NCI-H82 treated with DMSO at 0.1 percent for 48 hours (cell line): ENCODE data around the gene POP7.
"Not testable (repeated sequence)": the region's sequence is repeated elsewhere in the genome, so short reads cannot be mapped to it uniquely, and the experiment has no call there.

Source experiments
- DNase-seq: peaks from one replicate; lab custom pipeline; 2025; ENCODE audit not compliant: unreplicated experiment; lab: John Stamatoyannopoulos, UW

The POP7 gene

GRCh38 chr7:100723732-100724275 is 17.9 kb downstream of the POP7 start:
- no peak for DNase-seq

DNA sequence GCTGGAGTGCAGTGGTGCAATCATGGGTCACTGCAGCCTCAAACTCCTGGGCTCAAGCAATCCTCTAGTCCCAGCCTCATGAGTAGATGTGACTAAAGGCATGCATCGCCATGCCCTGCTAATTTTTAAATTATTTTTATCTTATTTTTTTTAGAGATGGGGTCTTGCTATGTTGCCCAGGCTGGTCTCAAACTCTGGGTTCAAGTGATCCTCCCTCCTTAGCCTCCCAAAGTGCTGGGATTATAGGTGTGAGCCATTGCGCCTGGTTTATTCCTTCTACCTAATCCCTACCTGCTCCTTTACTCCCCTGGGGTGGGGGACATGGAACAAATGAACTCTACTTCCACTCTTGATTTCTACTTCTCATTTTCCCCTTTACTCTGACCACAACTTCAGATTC is 18.4 kb downstream of the POP7 start:
- not testable (repeated sequence) for DNase-seq

- DNase-seq: no peak
Measured at GRCh38 chr7:100726996-100727761, 21.3 kb downstream of the POP7 start.

- no peak for DNase-seq
Measured at GRCh38 chr7:100728196-100728595, 22.3 kb downstream of the POP7 start.

- DNase-seq: no peak
Measured at GRCh38 chr7:100730136-100730800, 24.3 kb downstream of the POP7 start.

DNA sequence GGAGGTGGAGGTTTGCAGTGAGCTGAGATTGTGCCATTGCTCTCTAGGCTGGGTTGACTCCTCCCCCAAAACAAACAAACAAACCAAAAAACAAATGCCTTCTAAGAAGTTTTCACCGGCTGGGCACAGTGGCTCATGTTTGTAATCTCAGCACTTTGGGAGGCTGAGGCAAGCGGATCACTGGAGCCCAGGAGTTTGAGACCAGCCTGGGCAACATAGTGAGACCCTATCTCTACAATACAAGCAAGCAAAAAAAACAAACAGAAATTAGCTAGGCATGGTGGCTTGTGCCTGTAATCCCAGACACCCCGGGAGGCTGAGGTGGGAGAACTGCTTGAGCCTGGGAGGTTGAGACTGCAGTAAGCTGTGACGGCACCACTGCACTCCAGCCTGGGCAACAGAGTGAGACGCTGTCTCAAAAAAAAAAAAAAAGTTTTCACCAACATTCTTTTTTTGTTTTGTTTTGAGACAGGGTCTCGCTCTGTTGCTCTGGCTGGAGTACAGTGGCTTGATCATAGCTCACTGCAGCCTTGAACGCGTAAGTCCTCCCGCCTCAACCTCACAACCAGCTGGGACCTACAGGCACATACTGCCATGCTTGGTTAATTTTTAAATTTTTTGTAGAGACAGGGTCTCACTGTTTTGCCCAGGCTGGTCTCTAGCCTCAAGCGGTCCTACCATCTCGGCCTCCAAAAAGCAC is 26.2 kb downstream of the POP7 start:
- DNase-seq: no peak

DNA sequence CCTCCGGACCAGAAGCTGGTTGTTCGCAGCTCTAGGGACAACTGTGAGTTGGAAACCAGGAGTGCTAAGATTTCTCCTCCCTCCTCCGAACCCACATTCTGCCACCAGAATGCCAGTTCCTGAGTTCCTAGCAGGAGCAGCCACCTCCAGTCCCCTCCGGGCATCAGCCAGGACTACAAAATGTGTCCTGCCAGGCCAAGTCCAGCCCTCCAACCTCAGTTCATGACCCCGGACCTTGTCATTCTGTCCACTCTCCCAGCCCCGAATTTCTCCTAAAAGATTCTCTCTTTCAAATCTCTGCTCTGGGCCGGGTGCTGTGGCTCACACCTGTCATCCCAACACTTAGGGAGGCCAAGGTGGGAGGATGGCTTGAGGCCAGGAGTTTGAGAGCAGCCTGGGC is 29.8 kb downstream of the POP7 start:
- no peak for DNase-seq

- no peak for DNase-seq
Measured at GRCh38 chr7:100736671-100737070, 30.8 kb downstream of the POP7 start.

GRCh38 chr7:100739934-100740333 is 34.0 kb downstream of the POP7 start:
- no peak for DNase-seq

- no peak for DNase-seq
Measured at GRCh38 chr7:100744605-100745004, 38.7 kb downstream of the POP7 start.

- peak; percentile 48 for DNase-seq
Measured at GRCh38 chr7:100745184-100745583, 39.3 kb downstream of the POP7 start.

GRCh38 chr7:100752994-100753393 is 47.1 kb downstream of the POP7 start:
- DNase-seq: no peak

DNA sequence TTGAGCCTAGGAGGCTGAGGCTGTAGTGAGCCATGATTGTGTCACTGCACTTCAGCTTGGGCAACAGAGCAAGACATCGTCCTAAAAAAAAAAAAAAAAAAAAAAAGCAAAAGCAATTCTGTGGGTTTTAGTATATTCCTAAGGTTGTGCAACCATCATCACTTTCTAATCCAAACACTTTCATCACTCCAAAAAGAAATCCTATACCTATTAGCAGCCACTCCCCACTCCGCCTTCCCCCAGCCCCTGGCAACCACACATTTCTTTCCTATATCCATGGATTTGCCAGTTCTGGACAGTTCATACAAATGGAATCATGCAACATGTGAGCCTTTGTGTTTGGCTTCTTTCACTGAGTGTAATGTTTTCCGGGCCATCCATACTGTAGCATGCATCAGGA is 47.8 kb downstream of the POP7 start:
- no peak for DNase-seq
